HG02938 (cell line): ENCODE results near the gene GJA1.

ENCODE experiments used
- ATAC-seq: cut with Tn5 transposase; IDR thresholded peaks from one replicate; pipeline ENCODE4 v1.9.1; 2021; ENCODE audit warnings: mild to moderate bottlenecking, moderate library complexity; ENCODE audit not compliant: unreplicated experiment

The GJA1 gene

DNA sequence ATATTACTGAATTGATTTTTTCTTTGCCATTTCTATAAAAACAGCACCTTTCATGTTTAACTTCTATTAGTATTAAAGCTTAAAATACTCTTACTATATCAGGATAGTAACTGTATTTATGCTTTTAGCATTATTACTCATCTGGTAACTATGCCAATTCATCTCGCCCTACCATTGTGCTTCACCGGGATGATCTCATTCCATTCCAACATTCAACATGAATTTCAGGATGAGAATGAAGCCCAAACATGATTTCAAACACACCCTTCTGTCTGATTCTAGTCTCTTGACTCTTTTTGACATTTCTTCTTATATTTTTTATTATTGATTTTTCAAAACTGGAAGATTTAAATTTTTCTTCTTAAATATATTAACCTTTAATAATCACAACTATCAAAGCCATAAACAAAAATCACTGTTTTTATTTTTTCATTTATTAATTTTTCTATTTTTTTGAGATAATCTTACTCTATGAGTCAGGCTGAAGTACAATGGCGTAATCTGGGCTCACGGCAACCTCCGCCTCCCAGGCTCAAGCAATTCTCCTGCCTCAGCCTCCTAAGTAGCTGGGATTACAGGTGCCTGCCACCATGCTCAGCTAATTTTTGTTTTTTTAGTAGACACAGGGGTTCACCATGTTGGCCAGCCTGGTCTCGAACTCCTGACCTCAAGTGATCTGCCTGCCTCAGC is 46.7 kb downstream of the GJA1 start:
- no peak for ATAC-seq

DNA sequence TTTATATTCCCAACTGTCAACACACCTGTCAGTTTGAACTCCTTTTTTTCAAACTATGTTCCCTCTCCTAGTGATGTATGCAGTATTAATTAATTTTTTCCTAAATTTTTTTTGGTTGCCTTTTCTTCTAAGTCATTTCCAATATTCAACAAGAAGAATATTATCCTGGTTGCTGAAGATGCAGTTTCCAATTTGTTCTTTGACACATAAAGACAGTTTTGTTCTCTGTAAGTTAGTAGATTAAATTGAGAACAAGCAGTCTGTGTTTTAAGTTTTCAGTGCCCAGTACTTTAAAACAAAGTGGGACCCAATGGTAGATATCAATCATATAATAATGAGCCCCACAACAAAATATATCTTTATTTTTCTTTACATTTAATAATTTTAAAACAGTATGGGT is 47.3 kb downstream of the GJA1 start:
- no peak for ATAC-seq

DNA sequence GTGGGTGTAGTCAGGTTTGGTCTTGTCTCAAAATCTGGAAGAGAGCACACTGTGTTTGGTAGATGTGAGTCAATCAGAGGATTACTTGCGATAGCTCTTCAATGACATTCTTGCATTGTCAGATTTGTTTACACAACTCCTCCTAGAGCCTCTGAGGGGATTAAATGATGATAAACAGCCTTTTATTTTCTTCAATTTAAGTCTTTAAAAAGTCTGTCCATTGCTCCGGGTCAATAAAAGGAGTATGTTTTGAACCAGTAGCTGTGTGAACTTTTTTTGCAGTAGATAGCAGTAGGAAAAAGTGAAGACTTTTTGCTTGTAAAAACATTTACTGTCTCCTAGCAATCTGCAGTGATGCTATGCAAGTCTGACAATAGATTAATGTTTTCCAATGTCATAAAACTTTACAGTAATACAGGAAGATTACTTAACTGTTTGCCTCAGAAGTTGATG is 49.9 kb downstream of the GJA1 start:
- no peak for ATAC-seq

DNA sequence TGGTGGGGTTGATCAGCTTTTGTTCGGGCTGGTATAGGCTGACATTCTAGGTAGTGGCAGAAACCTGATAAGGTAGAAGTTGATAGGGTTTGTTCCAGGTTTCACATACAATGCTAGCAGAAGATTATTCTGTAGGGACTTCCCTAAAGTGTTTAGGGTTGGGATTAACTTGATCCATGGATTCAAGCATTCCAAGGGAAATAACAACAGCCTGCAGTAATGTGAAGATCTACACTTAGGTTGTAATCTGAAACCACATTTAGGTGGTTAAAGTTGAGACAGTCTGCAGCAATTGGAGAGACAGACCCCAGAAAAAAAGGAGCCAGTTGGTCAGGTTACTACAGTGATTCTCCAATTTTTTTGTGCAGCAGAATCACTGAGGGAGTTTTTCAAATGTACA is 56.1 kb downstream of the GJA1 start:
- ATAC-seq, result no peak

DNA sequence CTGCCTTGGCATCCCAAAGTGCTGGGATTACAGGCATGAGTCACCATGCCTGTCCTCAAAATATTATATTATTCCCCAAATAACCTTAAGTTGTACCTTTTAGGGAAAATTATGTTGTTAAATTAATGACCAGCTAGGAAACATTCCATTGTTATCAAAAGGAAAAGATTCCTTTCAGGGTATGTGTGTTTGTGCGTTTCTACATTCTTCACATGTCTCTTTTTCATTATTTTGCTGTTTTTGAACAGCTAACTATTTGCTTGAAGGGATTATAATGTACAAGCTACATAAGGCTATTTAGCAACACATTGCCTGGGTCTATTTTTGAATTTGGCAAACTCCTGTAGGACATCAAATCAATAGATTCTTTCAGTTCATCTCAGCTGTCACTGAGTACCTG is 57.1 kb downstream of the GJA1 start:
- ATAC-seq, result no peak

DNA sequence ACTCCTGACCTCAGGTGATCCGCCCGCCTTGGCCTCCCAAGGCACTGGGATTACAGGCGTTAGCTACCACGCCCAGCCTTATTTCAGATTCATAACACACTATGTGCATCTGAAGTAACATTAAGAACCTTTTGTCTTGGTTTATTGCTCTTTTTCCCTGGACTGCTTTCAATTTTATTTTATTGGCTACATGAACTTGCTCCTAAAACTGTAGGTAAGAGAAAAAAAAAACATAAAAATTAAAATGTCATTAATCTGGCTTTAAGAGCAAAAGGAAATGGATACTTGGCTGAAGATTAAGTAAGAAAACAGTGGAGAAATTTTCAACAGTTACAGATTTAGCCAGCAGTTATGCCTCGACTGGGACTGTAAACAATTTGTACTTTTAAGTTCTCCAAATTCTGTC is 62.5 kb downstream of the GJA1 start:
- no peak for ATAC-seq

DNA sequence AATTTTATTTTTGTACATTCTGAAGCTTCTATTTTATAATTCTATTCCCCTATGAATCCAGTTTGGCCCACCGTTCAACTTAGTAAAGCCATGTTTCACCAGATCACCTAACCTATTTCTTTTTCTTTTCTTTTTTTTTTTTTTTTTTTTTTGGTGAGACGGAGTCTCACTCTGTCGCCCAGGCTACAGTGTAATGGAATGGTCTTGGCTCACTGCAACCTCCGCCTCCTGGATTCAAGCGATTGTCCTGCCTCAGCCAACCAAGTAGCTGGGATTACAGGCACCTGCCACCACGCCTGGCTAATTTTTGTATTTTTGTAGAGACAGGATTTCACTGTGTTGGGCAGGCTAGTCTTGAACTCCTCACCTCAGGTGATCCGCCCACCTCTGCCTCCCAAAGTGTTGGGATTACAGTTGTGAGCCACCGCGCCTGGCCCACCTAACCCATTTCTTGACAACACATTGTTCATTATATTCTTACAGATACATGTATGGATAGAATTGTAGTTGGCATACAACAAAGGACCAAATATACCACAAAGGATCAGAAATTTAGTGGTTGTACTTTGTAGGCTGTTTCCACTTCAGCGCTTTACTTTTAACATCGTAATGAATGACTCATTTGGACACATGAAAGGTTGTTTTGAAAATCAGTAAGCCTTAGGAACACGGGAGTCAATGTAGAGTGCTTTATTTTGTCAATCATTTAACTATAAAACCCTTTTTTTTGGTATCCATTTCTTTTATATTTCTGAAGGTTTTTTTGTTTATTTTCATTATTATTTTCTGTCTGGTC is 63.2 kb downstream of the GJA1 start:
- ATAC-seq, result no peak
